ENCODE data around the gene SCNN1B. TPM values are rescaled to one million over a fixed set of nuclear protein-coding genes. Genes with fewer than 3 reads are reported as not detected.

The SCNN1B gene
- total and polyA plus RNA-seq, 8 donors, result 0.47 to 2.3 (median 1.0) TPM

- no peak for ATAC-seq
- H3K4me3 ChIP-seq, result no peak overlapping the region
- DNase-seq, result no peak
- H3K27ac ChIP-seq, result no peak overlapping the region
- H3K27me3 ChIP-seq, result no peaks in the 10 kb centered on the region
- H3K4me1 ChIP-seq, result no peaks in the 10 kb centered on the region
- intact Hi-C loops (cut with DNase I), result no loop called here
- H3K36me3 ChIP-seq, result no peaks in the 10 kb centered on the region
- TF ChIP-seq, protein P1, sequence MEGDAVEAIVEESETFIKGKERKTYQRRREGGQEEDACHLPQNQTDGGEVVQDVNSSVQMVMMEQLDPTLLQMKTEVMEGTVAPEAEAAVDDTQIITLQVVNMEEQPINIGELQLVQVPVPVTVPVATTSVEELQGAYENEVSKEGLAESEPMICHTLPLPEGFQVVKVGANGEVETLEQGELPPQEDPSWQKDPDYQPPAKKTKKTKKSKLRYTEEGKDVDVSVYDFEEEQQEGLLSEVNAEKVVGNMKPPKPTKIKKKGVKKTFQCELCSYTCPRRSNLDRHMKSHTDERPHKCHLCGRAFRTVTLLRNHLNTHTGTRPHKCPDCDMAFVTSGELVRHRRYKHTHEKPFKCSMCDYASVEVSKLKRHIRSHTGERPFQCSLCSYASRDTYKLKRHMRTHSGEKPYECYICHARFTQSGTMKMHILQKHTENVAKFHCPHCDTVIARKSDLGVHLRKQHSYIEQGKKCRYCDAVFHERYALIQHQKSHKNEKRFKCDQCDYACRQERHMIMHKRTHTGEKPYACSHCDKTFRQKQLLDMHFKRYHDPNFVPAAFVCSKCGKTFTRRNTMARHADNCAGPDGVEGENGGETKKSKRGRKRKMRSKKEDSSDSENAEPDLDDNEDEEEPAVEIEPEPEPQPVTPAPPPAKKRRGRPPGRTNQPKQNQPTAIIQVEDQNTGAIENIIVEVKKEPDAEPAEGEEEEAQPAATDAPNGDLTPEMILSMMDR (IDR thresholded peaks at IDR 0.05), result no peak
- no peaks in the 10 kb centered on the region for H3K9me3 ChIP-seq
- FAIRE-seq, result no peak
Observed at GRCh38 chr16:23310217-23310616, 8.1 kb downstream of the SCNN1B start.

DNA sequence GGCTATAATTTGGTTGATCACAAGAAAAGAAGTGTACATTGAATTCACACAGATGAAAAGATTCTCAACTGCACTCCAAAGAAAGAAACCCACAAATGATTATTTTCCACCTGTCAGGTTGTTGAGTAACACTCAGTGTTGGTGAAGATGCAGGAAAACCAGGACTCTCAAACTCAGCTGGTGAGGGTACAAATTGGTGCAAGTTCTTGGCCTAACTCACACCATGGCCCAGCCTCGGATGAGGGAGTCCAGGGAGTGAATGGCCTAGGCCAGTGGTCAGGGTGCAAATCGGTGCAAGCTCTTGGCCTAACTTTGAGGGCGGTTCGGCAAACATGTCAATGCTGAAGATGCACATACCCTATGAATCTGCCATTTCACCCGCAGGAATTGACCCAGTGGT, 8.6 kb downstream of the SCNN1B start:
- no peak overlapping the region for H3K27ac ChIP-seq
- DNase-seq (no peak), FAIRE-seq (no peak), ATAC-seq (no peak)
- 90 to 98% methylated on average over 5 of the region's 5 CpGs for WGBS, 2 donors
- no peaks in the 10 kb centered on the region for H3K4me1 ChIP-seq
- no peak overlapping the region for H3K4me3 ChIP-seq
- no peaks in the 10 kb centered on the region for H3K27me3 ChIP-seq
- no peaks in the 10 kb centered on the region for H3K36me3 ChIP-seq
- no peaks in the 10 kb centered on the region for H3K9me3 ChIP-seq
- intact Hi-C loops (cut with DNase I), result no loop called here
- TF ChIP-seq, protein P1 (IDR thresholded peaks at IDR 0.05), result no peak

- H3K4me1 ChIP-seq, result no peaks in the 10 kb centered on the region
- no peaks in the 10 kb centered on the region for H3K9me3 ChIP-seq
- TF ChIP-seq, protein P1 (IDR thresholded peaks at IDR 0.05), result no peak
- 72 to 78% methylated on average over 1 to 2 of the region's 2 CpGs for WGBS, 2 donors
- intact Hi-C loops (cut with DNase I), result no loop called here
- no peak for FAIRE-seq
- H3K27ac ChIP-seq, result no peak overlapping the region
- H3K36me3 ChIP-seq, result no peaks in the 10 kb centered on the region
- H3K4me3 ChIP-seq, result no peak overlapping the region
- H3K27me3 ChIP-seq, result no peaks in the 10 kb centered on the region
- no peak for DNase-seq
- no peak for ATAC-seq
Observed at GRCh38 chr16:23316232-23316631, 14.1 kb downstream of the SCNN1B start.

DNA sequence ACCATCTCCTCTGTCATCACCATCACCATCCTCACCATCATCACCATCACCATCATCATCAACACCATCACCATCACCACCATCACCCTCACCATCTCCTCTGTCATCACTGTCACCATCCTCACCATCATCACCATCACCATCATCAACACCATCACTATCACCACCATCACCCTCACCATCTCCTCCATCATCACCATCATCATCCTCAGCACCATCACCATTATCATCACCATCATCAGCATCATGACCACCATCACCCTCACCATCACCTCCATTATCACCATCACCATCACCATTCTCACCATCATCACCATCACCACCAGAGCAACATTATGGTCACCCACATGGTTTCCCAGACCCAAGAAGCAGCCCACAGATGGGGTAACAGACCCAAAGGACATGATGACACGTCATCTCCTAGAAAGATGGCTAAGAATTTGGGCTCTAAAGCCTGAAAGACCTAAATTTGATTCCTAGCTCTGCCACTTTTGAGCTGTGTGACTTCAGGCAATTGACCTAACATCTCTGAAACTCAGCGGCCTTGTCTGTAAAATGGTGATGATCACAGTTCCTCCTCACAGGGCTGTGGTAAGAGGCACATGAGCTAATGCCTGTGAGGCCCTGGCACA, 14.6 kb downstream of the SCNN1B start:
- no peaks in the 10 kb centered on the region for H3K36me3 ChIP-seq
- no peak for ATAC-seq
- no peaks in the 10 kb centered on the region for H3K4me1 ChIP-seq
- WGBS, 2 donors, result 71 to 86% methylated on average over 2 of the region's 2 CpGs
- no peaks in the 10 kb centered on the region for H3K27me3 ChIP-seq
- H3K27ac ChIP-seq, result peak overlapping the region in 1 of 4 donors; percentile 23
- TF ChIP-seq, protein P1 (IDR thresholded peaks at IDR 0.05), result no peak
- H3K9me3 ChIP-seq, result no peaks in the 10 kb centered on the region
- FAIRE-seq, result no peak
- H3K4me3 ChIP-seq, result no peak overlapping the region
- intact Hi-C loops (cut with DNase I), result no loop called here
- no peak for DNase-seq

DNA sequence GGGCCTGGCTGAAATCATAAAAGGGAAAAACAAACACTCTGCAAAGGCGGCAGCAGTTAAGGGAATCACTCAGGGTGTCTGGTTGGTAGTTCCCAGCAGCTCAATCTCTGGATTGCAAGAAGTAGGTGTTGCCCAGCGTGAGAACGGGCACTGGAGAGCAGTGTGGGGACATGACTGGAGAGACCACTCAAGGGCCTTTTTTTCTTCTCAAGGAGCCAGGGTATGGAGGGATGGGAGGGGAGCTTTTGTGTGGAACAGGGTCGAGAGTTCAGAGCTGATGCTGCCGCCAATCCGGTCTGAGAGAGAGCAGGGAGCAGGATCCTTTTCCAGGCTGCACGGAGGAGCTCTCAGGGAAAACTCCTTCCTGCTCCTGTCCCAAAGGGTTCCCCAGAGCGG, 15.2 kb downstream of the SCNN1B start:
- Histone ChIP-seq H3K4me3 (no peak overlapping the region), H3K9me3 (no peaks in the 10 kb centered on the region), H3K27ac (peak overlapping the region in 1 of 4 donors; percentile 23), H3K4me1 (no peaks in the 10 kb centered on the region), H3K27me3 (no peaks in the 10 kb centered on the region), H3K36me3 (no peaks in the 10 kb centered on the region)
- DNase-seq, result peak in 4 of 6 donors; percentile 42 to 57 (median 52)
- TF ChIP-seq, protein P1 (IDR thresholded peaks at IDR 0.05), result no peak
- 20 to 36% methylated on average over 8 of the region's 8 CpGs for WGBS, 2 donors
- intact Hi-C loops (cut with DNase I), result no loop called here
- FAIRE-seq, result no peak
- ATAC-seq, result peak; percentile 93 to 97 (median 96)

Data from pancreas (tissue), 10 donors.